H1 (cell line): ENCODE results near the gene DHPS. TPM values are rescaled to one million over a fixed set of nuclear protein-coding genes. Genes with fewer than 3 reads are reported as not detected.
A peak's percentile ranks its signal among the peaks of the same experiment; 100 is the strongest.

Experiments
- BACH1 ChIP-seq: IDR thresholded peaks from 2 replicates; pipeline ENCODE4 v1.6.1; 2012; ENCODE audit warnings: low read length, improper control_type of control experiment
- CBX8 ChIP-seq: fragments of 300-800, 300-1000 bp; sonication (generic); IDR thresholded peaks from 2 replicates; pipeline ENCODE4 v1.7.1; 2016; ENCODE audit warnings: low read depth, low read length, borderline replicate concordance
- EP300 ChIP-seq, 2 experiments: IDR thresholded peaks; 1 replicate in 1 of 2; 2 replicates in 1 of 2; pipeline ENCODE4 v1.6.1; 2011 to 2012; ENCODE audit warnings: low read depth in 2 of 2, low read length in 2 of 2, mild to moderate bottlenecking in 2 of 2, borderline replicate concordance in 1 of 2, inconsistent platforms in 1 of 2, moderate library complexity in 1 of 2
- GTF2F1 ChIP-seq: IDR thresholded peaks from 2 replicates; pipeline ENCODE4 v1.6.1; 2012; ENCODE audit warnings: low read depth, low read length, improper control_type of control experiment, borderline replicate concordance
- POLR2AphosphoS5 ChIP-seq: IDR thresholded peaks from 2 replicates; pipeline ENCODE4 v1.6.1; 2011; ENCODE audit warnings: low read depth, low read length
- RBBP5 ChIP-seq: IDR thresholded peaks from 2 replicates; pipeline ENCODE4 v1.7.1; 2012; ENCODE audit warnings: low read depth, mild to moderate bottlenecking, inconsistent platforms, low read length, moderate library complexity, borderline replicate concordance
- SP1 ChIP-seq: IDR thresholded peaks from 2 replicates; pipeline ENCODE4 v1.6.1; 2011; ENCODE audit warnings: low read depth, low read length
- TAF1 ChIP-seq: IDR thresholded peaks from 2 replicates; pipeline ENCODE4 v1.6.1; 2011; ENCODE audit warnings: mild to moderate bottlenecking, low read depth, low read length
- TCF12 ChIP-seq: IDR thresholded peaks from 2 replicates; pipeline ENCODE4 v1.6.1; 2011; ENCODE audit warnings: low read depth, mild to moderate bottlenecking, low read length
- polyA plus RNA-seq, 7 experiments: library from polyadenylated mRNA; depleted of rRNA in 3 of 7; stranded (reverse) in 5 of 7; unstranded in 2 of 7; fragments of >200 nt in 5 of 7; fragments of 200-250 nt in 2 of 7; gene quantifications; 1 replicate in 5 of 7; 2 replicates in 1 of 7; 4 replicates in 1 of 7; pipeline versions ENCODE4 v1.2.1 to v1.2.3, GENCODE V29; 2011 to 2013; ENCODE audit warnings: missing spikeins in 2 of 7, mixed read lengths in 2 of 7
- total RNA-seq: library from RNA; stranded (reverse); fragmentation: NEBNext Ultra II Directional; extraction: Animal tissue kit (Norgen Biotek cat#: 25700); gene quantifications from 2 replicates; pipeline ENCODE4 v1.2.1, GENCODE V29; 2021
- TF ChIP-seq, protein P1 (sequence below): fragments of 300-600 bp; sonication (generic); IDR thresholded peaks from 2 replicates; pipeline ENCODE4 v1.7.1; 2012; ENCODE audit warnings: low read length, moderate library complexity, mild to moderate bottlenecking, inconsistent platforms; ENCODE audit not compliant: insufficient replicate concordance

The DHPS gene
- total and polyA plus RNA-seq, 2 of the 8 experiments (the other 6 are each of a cell fraction or from before 2014, with no cell fraction given) = 86.6 to 99.6 TPM

DNA sequence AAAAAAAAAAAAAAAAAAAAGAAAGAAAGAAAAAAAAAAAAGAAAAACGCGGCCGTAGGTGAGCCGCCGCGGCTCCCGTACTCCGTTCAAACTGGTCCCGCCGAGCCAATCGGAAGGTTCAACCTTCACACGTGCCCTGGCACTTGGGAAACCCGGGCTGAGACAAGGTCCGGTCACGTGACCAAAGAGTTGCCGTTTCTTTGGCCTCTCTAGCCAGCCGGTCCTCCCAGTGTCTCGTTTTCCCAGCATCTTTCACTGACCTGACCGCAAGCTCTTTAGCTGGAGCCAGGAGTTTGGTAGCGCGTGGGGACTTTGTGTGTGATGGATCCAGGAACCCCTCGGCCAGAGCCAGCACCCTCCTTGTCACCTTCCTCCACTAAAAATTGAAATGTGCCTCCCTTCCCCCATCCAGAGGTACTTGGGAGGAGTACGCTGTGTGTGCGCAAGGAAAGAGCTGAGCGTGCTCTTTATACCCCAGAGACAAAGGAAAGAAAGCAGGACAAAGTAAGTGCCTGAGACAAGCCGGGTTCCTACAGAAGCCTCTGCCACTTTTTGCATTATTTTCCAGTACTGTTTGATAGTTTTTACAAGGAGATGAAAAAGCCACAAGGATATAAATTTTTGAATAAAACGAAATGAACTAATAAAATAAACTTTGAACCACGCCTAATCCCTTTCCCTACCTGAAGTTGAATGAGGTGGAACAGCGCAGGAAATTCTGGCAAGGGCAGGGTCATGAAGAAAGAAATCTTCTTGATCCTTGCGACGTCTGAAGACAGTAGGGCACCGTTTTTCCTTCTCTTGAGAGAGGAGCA, 41.1 kb upstream of the DHPS start (continued):
- TF ChIP-seq, protein P1, sequence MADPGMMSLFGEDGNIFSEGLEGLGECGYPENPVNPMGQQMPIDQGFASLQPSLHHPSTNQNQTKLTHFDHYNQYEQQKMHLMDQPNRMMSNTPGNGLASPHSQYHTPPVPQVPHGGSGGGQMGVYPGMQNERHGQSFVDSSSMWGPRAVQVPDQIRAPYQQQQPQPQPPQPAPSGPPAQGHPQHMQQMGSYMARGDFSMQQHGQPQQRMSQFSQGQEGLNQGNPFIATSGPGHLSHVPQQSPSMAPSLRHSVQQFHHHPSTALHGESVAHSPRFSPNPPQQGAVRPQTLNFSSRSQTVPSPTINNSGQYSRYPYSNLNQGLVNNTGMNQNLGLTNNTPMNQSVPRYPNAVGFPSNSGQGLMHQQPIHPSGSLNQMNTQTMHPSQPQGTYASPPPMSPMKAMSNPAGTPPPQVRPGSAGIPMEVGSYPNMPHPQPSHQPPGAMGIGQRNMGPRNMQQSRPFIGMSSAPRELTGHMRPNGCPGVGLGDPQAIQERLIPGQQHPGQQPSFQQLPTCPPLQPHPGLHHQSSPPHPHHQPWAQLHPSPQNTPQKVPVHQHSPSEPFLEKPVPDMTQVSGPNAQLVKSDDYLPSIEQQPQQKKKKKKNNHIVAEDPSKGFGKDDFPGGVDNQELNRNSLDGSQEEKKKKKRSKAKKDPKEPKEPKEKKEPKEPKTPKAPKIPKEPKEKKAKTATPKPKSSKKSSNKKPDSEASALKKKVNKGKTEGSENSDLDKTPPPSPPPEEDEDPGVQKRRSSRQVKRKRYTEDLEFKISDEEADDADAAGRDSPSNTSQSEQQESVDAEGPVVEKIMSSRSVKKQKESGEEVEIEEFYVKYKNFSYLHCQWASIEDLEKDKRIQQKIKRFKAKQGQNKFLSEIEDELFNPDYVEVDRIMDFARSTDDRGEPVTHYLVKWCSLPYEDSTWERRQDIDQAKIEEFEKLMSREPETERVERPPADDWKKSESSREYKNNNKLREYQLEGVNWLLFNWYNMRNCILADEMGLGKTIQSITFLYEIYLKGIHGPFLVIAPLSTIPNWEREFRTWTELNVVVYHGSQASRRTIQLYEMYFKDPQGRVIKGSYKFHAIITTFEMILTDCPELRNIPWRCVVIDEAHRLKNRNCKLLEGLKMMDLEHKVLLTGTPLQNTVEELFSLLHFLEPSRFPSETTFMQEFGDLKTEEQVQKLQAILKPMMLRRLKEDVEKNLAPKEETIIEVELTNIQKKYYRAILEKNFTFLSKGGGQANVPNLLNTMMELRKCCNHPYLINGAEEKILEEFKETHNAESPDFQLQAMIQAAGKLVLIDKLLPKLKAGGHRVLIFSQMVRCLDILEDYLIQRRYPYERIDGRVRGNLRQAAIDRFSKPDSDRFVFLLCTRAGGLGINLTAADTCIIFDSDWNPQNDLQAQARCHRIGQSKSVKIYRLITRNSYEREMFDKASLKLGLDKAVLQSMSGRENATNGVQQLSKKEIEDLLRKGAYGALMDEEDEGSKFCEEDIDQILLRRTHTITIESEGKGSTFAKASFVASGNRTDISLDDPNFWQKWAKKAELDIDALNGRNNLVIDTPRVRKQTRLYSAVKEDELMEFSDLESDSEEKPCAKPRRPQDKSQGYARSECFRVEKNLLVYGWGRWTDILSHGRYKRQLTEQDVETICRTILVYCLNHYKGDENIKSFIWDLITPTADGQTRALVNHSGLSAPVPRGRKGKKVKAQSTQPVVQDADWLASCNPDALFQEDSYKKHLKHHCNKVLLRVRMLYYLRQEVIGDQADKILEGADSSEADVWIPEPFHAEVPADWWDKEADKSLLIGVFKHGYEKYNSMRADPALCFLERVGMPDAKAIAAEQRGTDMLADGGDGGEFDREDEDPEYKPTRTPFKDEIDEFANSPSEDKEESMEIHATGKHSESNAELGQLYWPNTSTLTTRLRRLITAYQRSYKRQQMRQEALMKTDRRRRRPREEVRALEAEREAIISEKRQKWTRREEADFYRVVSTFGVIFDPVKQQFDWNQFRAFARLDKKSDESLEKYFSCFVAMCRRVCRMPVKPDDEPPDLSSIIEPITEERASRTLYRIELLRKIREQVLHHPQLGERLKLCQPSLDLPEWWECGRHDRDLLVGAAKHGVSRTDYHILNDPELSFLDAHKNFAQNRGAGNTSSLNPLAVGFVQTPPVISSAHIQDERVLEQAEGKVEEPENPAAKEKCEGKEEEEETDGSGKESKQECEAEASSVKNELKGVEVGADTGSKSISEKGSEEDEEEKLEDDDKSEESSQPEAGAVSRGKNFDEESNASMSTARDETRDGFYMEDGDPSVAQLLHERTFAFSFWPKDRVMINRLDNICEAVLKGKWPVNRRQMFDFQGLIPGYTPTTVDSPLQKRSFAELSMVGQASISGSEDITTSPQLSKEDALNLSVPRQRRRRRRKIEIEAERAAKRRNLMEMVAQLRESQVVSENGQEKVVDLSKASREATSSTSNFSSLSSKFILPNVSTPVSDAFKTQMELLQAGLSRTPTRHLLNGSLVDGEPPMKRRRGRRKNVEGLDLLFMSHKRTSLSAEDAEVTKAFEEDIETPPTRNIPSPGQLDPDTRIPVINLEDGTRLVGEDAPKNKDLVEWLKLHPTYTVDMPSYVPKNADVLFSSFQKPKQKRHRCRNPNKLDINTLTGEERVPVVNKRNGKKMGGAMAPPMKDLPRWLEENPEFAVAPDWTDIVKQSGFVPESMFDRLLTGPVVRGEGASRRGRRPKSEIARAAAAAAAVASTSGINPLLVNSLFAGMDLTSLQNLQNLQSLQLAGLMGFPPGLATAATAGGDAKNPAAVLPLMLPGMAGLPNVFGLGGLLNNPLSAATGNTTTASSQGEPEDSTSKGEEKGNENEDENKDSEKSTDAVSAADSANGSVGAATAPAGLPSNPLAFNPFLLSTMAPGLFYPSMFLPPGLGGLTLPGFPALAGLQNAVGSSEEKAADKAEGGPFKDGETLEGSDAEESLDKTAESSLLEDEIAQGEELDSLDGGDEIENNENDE = no peak
- TF ChIP-seq BACH1 (no peak), SP1 (peak; percentile 73), EP300 (IDR thresholded peaks at IDR 0.05; ENCODE audit: borderline replicate concordance in 1 of 2, low read depth in 2 of 2, low read length in 2 of 2) (no peak), CBX8 (no peak), TCF12 (no peak), GTF2F1 (peak; percentile 91; the same call in 1 of the 2 replicates), RBBP5 (no peak), POLR2AphosphoS5 (peak; percentile 87), TAF1 (peak; percentile 91)
